PC-3 (cell line): ENCODE results near the gene CHRNA7. TPM values are rescaled to one million over a fixed set of nuclear protein-coding genes. Genes with fewer than 3 reads are reported as not detected.

Experiments used
- ATAC-seq: fragments of 200-7000 bp; cut with Tn5 transposase; 2 replicates; pipeline ENCODE4 v1.9.1; 2020; ENCODE audit warnings: mild to moderate bottlenecking, moderate library complexity
- BruUV-seq: library from RNA; stranded (reverse); fragments of 400-500 nt; replicated peaks from 2 replicates; lab custom pipeline; 2021; lab: Mats Ljungman, UMichigan
- CTCF ChIA-PET: fragments of 300-600 bp; sonication (Branson Sonifier 250); formaldehyde crosslinking; loops from one replicate; lab custom pipeline; 2022; ENCODE audit warnings: antibody characterized with exemption; lab: Charles Lee
- POLR2A ChIA-PET: fragments of 300-600 bp; sonication (Branson Sonifier 250); formaldehyde crosslinking; loops from one replicate; lab custom pipeline; 2022; ENCODE audit warnings: antibody characterized with exemption; ENCODE audit not compliant: unreplicated experiment; lab: Charles Lee
- DNase-seq: peaks from one replicate; pipeline ENCODE4 v3.0.0-alpha.2; 2015
- H2AFZ ChIP-seq: fragments of 300-600 bp; sonication (generic); 2 replicates; pipeline ENCODE4 v1.6.0; 2016; ENCODE audit warnings: antibody characterized with exemption, low read length
- H3F3A ChIP-seq: fragments of 300-600 bp; sonication (generic); one replicate; pipeline ENCODE4 v1.6.0; 2017; ENCODE audit warnings: antibody characterized with exemption, low read length, control low read depth, mild to moderate bottlenecking; ENCODE audit not compliant: unreplicated experiment
- H3K27ac ChIP-seq: fragments of 300-600 bp; sonication (generic); 2 replicates; pipeline ENCODE4 v1.5.1; 2016; ENCODE audit warnings: mild to moderate bottlenecking, low read length
- H3K27me3 ChIP-seq: fragments of 300-600 bp; sonication (generic); 2 replicates; pipeline ENCODE4 v1.6.1; 2016; ENCODE audit warnings: low read length, mixed read lengths
- H3K36me3 ChIP-seq: fragments of 300-600 bp; sonication (generic); 2 replicates; pipeline ENCODE4 v1.6.1; 2016; ENCODE audit warnings: low read depth, mixed run types, low read length, mixed read lengths
- H3K4me1 ChIP-seq: fragments of 300-600 bp; sonication (generic); 2 replicates; pipeline ENCODE4 v1.5.1; 2016; ENCODE audit warnings: low read length; ENCODE audit not compliant: insufficient read depth
- H3K4me2 ChIP-seq: fragments of 300-600 bp; sonication (generic); 2 replicates; pipeline ENCODE4 v1.6.0; 2016; ENCODE audit warnings: low read length
- H3K4me3 ChIP-seq: fragments of 300-600 bp; sonication (generic); 2 replicates; pipeline ENCODE4 v1.5.1; 2016; ENCODE audit warnings: mild to moderate bottlenecking, low read length, mixed read lengths
- H3K79me2 ChIP-seq: fragments of 300-600 bp; sonication (generic); 2 replicates; pipeline ENCODE4 v1.6.1; 2017; ENCODE audit warnings: low read length, mixed read lengths
- H3K9ac ChIP-seq: fragments of 300-600 bp; sonication (generic); 2 replicates; pipeline ENCODE4 v1.6.0; 2016; ENCODE audit warnings: mild to moderate bottlenecking, low read length
- H3K9me2 ChIP-seq: fragments of 300-600 bp; sonication (generic); replicated peaks from 2 replicates; pipeline ENCODE4 v1.6.1; 2016; ENCODE audit warnings: mixed run types, low read length, mixed read lengths
- H3K9me3 ChIP-seq: fragments of 300-600 bp; sonication (generic); 2 replicates; pipeline ENCODE4 v1.6.1; 2016; ENCODE audit warnings: low read length, mixed read lengths
- H4K20me1 ChIP-seq: fragments of 300-600 bp; sonication (generic); 2 replicates; pipeline ENCODE4 v1.6.1; 2016; ENCODE audit warnings: low read length, mixed read lengths
- EZH2 ChIP-seq: fragments of 300-600 bp; sonication (generic); IDR thresholded peaks from one replicate; pipeline ENCODE4 v1.6.1; 2017; ENCODE audit warnings: antibody characterized with exemption, mild to moderate bottlenecking, low read length; ENCODE audit not compliant: unreplicated experiment
- EZH2phosphoT487 ChIP-seq: fragments of 300-600 bp; sonication (generic); IDR thresholded peaks from 2 replicates; pipeline ENCODE4 v1.6.1; 2018; ENCODE audit warnings: mild to moderate bottlenecking, antibody characterized with exemption, low read length, borderline replicate concordance
- intact Hi-C: fragments of 100-400 bp; cut with micrococcal nuclease; formaldehyde crosslinking; loops from 2 replicates; pipeline ENCODE4 v1.9.0; 2023
- total RNA-seq: library from RNA; depleted of rRNA; stranded (reverse); fragments of >200 nt; gene quantifications from 2 replicates; pipeline ENCODE4 v1.2.3, GENCODE V29; 2014
- TF ChIP-seq, protein P1 (sequence below): fragments of 300-600 bp; sonication (generic); conservative IDR thresholded peaks from 2 replicates; pipeline ENCODE4 v1.5.1; 2017; ENCODE audit warnings: antibody characterized with exemption, low read depth, mild to moderate bottlenecking, low read length

The CHRNA7 gene
- total RNA-seq, 1 experiment from 2014 or later = 0.73 TPM

DNA sequence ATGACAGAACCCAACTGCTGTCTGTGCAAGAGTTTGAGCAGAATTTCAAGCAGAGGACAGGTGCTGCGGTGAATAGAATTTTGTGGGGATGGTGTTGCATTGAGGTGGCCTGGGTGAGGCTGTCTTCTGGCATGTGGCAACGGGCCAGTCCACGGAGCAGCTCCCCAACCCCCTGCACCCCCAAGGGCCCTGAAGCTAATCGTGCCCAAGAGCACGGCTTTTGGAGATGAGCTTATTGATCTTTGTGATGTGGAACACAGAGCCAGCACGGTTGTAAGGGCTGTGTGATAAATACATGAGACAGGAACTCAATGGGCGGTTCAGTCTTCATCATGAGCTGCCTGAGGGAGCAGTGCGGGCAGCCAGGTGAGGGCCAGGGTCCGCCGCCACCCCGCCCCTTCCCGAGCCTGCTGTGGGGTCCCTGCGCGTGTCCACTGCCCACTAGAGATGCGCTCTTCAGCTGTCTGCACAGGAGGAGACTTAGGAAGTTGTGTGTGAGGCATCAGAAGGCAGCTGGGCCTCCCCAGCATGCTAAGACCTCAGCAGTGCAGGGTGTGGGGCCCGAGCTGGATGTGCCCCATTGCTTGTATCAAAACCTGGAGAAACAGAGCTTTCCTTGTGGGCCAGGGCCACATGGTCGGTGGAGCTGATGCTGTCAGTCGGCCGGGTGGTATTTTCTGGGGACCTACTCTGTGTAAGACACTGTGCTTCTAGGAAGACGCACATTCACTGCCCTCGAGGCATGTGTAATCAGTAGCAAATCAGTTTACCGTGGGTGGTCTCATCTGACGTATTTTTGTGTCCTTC, 90.5 kb downstream of the CHRNA7 start:
- H3K4me1 ChIP-seq = no peaks in the 10 kb centered on the region
- DNase-seq (no peak), ATAC-seq (no peak)
- H3F3A ChIP-seq = no peaks in the 10 kb centered on the region
- H3K36me3 ChIP-seq = no peaks in the 10 kb centered on the region
- no peaks in the 10 kb centered on the region for H3K79me2 ChIP-seq
- H3K4me2 ChIP-seq = no peak overlapping the region
- H3K4me3 ChIP-seq = no peak overlapping the region
- no peak overlapping the region for H3K27ac ChIP-seq
- ChIA-PET POLR2A (no interaction called here), CTCF (no interaction called here)
- no peaks in the 10 kb centered on the region for H3K9me3 ChIP-seq
- intact Hi-C loops = no loop called here
- TF ChIP-seq EZH2 (no peak), EZH2phosphoT487 (no peak)
- TF ChIP-seq, protein P1, sequence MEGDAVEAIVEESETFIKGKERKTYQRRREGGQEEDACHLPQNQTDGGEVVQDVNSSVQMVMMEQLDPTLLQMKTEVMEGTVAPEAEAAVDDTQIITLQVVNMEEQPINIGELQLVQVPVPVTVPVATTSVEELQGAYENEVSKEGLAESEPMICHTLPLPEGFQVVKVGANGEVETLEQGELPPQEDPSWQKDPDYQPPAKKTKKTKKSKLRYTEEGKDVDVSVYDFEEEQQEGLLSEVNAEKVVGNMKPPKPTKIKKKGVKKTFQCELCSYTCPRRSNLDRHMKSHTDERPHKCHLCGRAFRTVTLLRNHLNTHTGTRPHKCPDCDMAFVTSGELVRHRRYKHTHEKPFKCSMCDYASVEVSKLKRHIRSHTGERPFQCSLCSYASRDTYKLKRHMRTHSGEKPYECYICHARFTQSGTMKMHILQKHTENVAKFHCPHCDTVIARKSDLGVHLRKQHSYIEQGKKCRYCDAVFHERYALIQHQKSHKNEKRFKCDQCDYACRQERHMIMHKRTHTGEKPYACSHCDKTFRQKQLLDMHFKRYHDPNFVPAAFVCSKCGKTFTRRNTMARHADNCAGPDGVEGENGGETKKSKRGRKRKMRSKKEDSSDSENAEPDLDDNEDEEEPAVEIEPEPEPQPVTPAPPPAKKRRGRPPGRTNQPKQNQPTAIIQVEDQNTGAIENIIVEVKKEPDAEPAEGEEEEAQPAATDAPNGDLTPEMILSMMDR = no peak
- H3K27me3 ChIP-seq = peaks cover 87% of the 10 kb centered on the region
- H2AFZ ChIP-seq = no peak overlapping the region
- H3K9me2 ChIP-seq = no peaks in the 10 kb centered on the region
- H4K20me1 ChIP-seq = no peaks in the 10 kb centered on the region
- no TSS peak for BruUV-seq
- no peak overlapping the region for H3K9ac ChIP-seq

DNA sequence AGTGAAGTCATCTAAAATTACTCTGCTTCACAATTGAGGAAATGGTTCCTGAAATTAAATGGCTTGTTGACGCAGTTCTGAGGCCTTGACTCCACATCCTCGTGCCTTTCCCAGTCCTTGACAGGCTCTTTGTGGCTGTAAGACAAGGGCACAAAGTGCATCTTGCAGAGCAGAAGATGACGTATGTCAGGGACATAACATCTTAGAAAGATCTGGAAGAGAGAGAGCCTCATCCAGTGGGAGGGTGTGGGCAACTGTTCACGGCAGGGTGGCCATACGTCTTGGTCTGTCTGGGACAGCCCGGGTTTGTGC, 91.0 kb downstream of the CHRNA7 start:
- no TSS peak for BruUV-seq
- TF ChIP-seq EZH2phosphoT487 (no peak), EZH2 (no peak)
- TF ChIP-seq, protein P1 = no peak
- intact Hi-C loops = no loop called here

DNA sequence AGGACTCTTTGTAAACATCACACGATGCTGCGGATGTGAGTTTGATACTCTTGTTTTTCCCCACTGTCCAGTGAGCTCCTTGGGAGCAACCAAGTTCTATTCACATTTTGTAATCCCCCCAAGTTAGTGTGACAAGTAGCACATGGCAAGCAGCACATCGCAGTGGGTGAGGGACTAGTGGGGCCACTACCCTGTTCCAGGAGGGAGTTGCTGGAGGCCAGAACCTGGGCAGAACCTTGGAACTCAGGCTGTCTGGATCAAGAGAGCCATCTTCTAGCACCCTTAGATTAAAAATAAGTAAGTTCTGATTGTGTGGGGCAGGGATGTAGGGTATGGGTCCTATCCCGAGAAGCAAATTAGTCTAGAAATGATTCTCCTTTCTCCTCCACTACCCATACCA, 91.7 kb downstream of the CHRNA7 start:
- peaks cover 86% of the 10 kb centered on the region for H3K27me3 ChIP-seq
- TF ChIP-seq EZH2phosphoT487 = no peak
- no peak for TF ChIP-seq EZH2
- TF ChIP-seq, protein P1 = no peak
- H3K79me2 ChIP-seq = no peaks in the 10 kb centered on the region

More for the DNA sequence above, 91.0 kb downstream of the CHRNA7 start:
- Histone ChIP-seq H3F3A (no peaks in the 10 kb centered on the region), H3K79me2 (no peaks in the 10 kb centered on the region), H3K4me2 (no peak overlapping the region), H3K27ac (no peak overlapping the region), H3K4me1 (no peaks in the 10 kb centered on the region), H3K4me3 (no peak overlapping the region), H4K20me1 (no peaks in the 10 kb centered on the region), H2AFZ (no peak overlapping the region), H3K27me3 (peaks cover 87% of the 10 kb centered on the region), H3K36me3 (no peaks in the 10 kb centered on the region), H3K9me2 (no peaks in the 10 kb centered on the region), H3K9me3 (no peaks in the 10 kb centered on the region), H3K9ac (no peak overlapping the region)
- DNase-seq (no peak), ATAC-seq (no peak)
- ChIA-PET CTCF (no interaction called here), POLR2A (no interaction called here)

More for the DNA sequence above, 91.7 kb downstream of the CHRNA7 start:
- Histone ChIP-seq H3K9me2 (no peaks in the 10 kb centered on the region), H3K36me3 (no peaks in the 10 kb centered on the region), H3K9ac (no peak overlapping the region), H3F3A (no peaks in the 10 kb centered on the region), H3K9me3 (no peaks in the 10 kb centered on the region), H4K20me1 (no peaks in the 10 kb centered on the region), H3K4me3 (no peak overlapping the region), H3K4me2 (no peak overlapping the region), H2AFZ (no peak overlapping the region), H3K27ac (no peak overlapping the region), H3K4me1 (no peaks in the 10 kb centered on the region)
- intact Hi-C loops = no loop called here
- CTCF ChIA-PET = no interaction called here
- POLR2A ChIA-PET = no interaction called here
- ATAC-seq (no peak), DNase-seq (no peak)
- BruUV-seq = no TSS peak
